GM12891 (cell line): Measurements from ENCODE around the gene NAA10.

Experiments
- DNase-seq: peaks from one replicate; pipeline ENCODE4 v3.0.0; 2011; ENCODE audit warnings: low spot score; ENCODE audit not compliant: insufficient read length
- FAIRE-seq: peaks from 2 replicates; lab custom pipeline; 2011; peaks lifted over from hg19 to GRCh38; lab: Jason Lieb, UNC
- PAX5 ChIP-seq: IDR thresholded peaks from 2 replicates; pipeline ENCODE4 v1.6.1; 2011; ENCODE audit warnings: low read length, moderate library complexity, mild to moderate bottlenecking; ENCODE audit not compliant: insufficient read depth, severe bottlenecking
- POLR2A ChIP-seq: IDR thresholded peaks from 2 replicates; pipeline ENCODE4 v1.6.1; 2011; ENCODE audit warnings: low read depth, low read length, control low read depth
- POLR2AphosphoS5 ChIP-seq: IDR thresholded peaks from 2 replicates; pipeline ENCODE4 v1.6.1; 2011; ENCODE audit warnings: low read depth, low read length, control low read depth
- POU2F2 ChIP-seq: IDR thresholded peaks from 2 replicates; pipeline ENCODE4 v1.6.1; 2011; ENCODE audit warnings: low read depth, mild to moderate bottlenecking, control low read depth, low read length, moderate library complexity
- SPI1 ChIP-seq: IDR thresholded peaks from 2 replicates; pipeline ENCODE4 v1.6.1; 2011; ENCODE audit warnings: low read depth, low read length, control low read depth
- TAF1 ChIP-seq: IDR thresholded peaks from 2 replicates; pipeline ENCODE4 v1.6.1; 2011; ENCODE audit warnings: low read depth, low read length, control low read depth

The NAA10 gene

DNA sequence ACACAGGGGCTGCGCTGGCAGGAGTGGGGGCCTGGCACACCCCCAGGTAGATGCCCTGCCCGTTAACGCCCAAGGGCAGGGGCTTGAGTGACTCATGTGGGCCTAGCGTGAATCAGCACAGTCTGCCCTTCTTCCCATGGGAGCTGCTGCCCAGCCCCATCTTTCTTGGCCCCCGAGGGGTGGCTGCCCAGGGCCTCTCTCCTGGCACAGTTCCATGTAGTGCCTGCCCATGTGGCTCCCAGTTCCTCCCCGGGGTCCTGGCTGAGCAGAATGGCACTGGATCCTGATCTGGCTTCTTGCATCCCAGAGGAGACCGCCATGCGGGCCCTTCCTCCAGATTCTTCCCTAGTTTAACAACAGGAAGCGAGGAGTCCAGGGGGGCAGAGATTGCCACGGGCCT lies 32.5 kb downstream of the NAA10 start:
- no peak for FAIRE-seq
- no peak for DNase-seq

DNA sequence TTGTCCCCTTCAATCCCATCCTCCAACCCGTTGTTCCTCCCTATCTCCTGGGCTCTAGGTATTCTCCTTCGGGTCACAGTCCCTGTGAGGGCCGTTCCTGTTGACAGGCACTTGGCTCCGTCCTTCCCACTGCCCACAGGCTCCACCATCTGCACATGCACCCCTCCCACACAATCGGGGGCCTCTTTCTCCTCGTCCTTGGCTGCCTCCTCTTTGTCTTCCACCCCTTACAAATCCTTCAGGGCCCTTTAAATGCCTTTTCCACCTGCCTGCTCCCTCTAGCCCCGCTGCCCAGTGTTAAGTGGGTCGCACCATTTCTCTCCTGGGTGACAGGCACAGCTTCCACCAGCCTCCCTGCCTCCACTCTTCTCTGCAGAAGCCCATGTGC lies 33.1 kb downstream of the NAA10 start:
- no peak for TF ChIP-seq PAX5
- no peak for TF ChIP-seq POLR2A
- no peak for TF ChIP-seq POLR2AphosphoS5
- no peak for TF ChIP-seq TAF1
- no peak for TF ChIP-seq POU2F2
- no peak for TF ChIP-seq SPI1
- DNase-seq (no peak), FAIRE-seq (no peak)

More for the DNA sequence above, 32.5 kb downstream of the NAA10 start:
- TF ChIP-seq POLR2AphosphoS5 (no peak), POLR2A (no peak), PAX5 (no peak), TAF1 (no peak), SPI1 (no peak), POU2F2 (no peak)

DNA sequence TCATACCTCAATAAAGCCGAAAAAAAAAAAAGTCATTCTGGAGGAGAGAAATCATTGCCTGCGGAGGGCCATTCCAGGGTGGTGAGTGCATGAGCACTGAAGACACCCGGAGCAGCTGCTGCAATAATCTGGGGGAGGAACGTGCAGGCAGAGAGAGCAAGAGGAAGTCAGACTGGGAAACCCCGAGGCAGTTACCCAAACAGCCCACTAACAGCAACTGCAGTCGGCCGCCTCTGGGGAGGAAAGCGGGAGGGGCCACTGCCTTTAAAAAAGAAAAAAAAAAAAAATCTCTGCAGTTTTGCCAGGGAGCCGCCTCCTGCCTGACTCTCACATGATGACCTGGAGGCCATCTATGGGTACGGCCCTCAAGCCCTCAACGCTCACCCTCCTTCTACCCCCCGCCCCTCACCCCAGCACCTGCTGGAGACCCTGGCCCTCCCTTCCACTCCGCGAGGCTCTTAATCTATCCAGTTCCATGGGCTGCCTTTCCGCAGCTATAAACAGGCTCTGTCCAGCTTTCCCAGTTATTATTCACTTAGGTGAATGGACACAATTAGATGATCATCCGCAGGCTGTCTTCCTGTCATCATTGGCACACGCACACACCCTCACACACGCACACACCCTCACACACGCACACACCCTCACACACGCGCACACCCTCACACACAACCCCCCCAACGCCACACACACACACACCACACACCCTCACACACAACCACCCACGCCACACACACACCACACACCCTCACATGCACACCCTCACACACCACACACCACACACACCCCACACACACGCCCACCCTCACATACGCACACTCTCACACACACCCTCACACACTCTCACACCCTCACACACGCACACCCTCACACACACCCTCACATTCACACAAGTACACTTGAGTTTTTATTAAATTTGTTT lies 33.7 kb downstream of the NAA10 start:
- DNase-seq (peak; percentile 68), FAIRE-seq (peak; percentile 96)
- TF ChIP-seq TAF1 (no peak), SPI1 (peak; percentile 69), POLR2AphosphoS5 (no peak)

DNA sequence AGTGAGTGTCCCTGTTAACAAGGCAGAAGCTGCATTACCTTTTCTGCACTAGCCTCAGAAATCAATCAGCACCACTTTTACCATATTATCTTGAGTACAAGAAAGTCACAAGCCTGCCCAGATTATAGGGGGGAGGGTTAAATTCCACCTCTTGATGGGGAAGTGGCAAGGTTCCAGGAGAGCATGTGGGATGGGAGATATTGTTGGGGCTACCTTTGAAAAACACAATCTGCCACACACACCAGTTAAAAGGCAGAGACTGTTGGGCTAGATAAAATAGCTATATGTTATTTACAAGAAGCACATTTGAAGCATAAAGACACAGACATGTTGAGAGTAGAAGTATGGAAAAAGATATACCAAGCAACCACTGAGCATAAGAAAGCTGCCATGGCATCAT lies 36.9 kb downstream of the NAA10 start:
- no peak for TF ChIP-seq SPI1
- TF ChIP-seq TAF1, result no peak
- no peak for TF ChIP-seq POLR2A
- no peak for TF ChIP-seq PAX5
- TF ChIP-seq POLR2AphosphoS5, result no peak
- TF ChIP-seq POU2F2, result no peak
- FAIRE-seq, result no peak
- DNase-seq, result no peak

DNA sequence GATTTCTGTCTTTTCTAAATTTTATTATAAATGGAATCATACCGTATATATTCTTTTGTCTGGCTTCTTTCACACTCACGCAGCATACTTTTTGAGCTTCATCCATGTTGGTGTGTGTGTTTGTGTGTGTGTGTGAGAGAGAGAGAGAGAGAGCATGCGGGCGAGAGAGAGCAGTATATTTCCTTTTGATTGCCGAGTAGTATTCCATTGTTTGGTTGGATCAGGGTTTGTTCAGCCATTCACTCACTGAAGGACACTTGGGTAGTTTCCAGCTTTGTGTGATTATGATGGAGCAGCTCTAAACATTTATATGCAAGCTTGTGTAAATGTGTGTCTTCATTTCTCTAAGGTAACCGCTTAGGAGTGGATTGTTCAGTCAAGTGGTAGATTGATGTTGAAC lies 45.7 kb downstream of the NAA10 start:
- DNase-seq (no peak), FAIRE-seq (no peak)
- TF ChIP-seq SPI1, result no peak
- no peak for TF ChIP-seq PAX5
- no peak for TF ChIP-seq POLR2A

DNA sequence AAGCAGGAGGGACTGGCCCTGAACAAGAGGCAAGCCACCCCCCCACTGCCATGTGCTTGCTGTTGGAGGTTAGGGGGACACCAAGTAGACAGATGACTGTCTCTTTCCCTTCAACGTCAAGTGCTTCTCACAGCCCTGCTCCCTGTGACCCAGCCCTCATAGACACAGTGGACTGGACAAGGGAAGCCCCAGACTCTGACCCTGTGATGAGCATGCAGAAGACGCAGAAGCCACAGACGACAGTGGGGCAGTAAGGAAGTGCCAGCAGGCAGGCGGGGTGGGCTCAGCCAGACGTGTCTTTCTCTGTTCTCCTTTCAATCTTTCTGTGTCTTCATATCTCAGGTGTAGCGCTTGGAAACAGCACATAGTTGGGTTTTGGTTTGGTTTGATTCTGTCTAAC lies 46.5 kb downstream of the NAA10 start:
- FAIRE-seq (peak; percentile 93), DNase-seq (no peak)
- TF ChIP-seq SPI1, result peak; percentile 60
- TF ChIP-seq POLR2AphosphoS5, result no peak

DNA sequence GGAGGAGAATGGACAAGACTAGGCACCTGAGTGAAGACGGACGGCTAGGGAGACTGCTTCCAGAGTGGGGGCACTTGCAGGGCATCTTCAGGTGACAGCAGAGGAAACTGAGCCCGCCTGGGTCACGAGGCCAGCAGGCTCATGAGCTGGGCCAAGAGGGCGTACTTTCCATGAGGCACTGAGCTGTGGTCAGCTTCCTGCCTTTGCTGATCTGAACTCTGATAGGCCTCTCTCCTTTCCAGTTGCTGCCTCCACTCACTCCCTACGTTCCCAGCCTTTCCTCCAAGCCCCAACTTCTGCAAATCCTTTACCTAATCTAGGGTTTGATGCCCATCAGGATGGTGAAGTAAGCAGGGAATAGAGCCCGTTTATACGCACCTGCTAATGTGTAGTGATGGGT lies 47.5 kb downstream of the NAA10 start:
- FAIRE-seq (no peak), DNase-seq (no peak)
- TF ChIP-seq POU2F2 (no peak), POLR2A (no peak), SPI1 (no peak), TAF1 (no peak)

DNA sequence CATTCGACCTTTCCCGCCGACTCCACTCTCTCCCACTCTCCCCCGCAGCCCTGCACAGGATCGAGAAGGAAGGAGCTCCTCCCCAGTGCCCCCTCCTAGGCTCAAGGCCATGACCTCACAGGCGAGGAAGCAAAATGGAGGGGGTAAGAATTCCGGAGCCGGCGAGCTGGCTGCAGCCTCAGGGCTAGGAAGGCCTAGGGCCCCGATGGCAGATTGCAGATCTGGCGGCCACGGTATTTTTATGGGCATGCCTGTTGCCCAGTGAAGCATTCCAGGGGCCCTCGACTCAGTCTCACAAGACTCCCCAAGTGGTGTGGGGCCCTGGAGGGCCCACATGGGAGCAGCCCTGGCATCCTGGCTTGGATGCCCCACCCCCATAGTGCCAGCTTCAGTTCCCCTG lies 47.9 kb downstream of the NAA10 start:
- DNase-seq, result no peak
- no peak for TF ChIP-seq POU2F2
- TF ChIP-seq POLR2AphosphoS5, result no peak
- no peak for TF ChIP-seq TAF1
- TF ChIP-seq PAX5, result no peak
- no peak for TF ChIP-seq SPI1
- no peak for TF ChIP-seq POLR2A
- FAIRE-seq, result no peak

DNA sequence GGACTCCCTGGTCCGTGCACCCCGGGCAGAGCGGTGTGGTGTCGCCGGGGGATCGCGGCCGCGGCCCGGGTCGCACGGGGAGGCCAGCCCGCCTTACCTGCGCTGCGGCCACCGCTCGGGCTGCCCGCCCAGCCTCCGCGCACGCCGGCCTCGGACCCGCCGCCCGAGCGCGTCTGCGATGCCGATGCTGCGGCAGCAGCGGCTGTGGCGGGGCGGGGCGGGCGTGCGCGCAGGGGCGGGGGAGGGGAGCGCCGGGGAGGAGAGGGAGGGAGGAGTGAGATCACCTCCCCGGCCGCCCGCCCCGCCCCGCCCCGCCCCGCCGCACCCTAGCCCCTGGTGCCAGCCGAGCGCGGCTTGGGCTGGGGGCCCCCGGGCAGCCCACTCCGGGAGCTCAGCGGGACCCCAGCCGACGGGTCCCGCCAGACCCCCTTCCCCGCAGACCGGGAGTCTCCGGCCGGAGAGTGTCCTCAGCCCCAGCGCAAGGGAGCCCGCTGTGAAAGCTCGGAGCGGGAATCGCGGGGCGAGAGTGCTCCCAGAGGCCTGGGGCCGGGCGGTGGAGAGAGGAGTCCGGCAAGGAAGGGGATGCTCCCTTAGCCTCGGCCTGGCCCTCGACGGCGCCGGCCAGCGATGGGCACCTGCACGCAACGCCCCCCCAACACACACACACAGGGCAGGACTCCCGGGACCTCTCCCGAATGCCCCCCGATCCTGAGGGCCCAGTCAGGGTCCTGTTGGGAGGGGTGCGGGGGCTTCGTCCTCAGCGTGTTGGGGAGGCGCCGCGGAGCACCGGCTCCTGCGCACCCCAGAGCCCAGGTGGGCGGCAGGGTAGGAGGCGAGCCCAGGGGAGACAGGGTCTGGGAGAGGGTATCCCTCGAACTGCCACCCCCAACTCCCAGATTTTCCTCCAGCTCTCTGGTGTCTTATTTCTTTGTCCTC lies 48.6 kb downstream of the NAA10 start, which contains the start of gene L1CAM:
Gene L1CAM, minus strand, starts transcription at position 206 of the 936 bp plus-strand sequence. CDS start 10,337 bp downstream, outside the sequence.
- FAIRE-seq (no peak), DNase-seq (no peak)
- TF ChIP-seq POLR2AphosphoS5, result no peak
- TF ChIP-seq PAX5, result no peak
- TF ChIP-seq TAF1, result no peak
- TF ChIP-seq SPI1, result no peak
- no peak for TF ChIP-seq POLR2A
- TF ChIP-seq POU2F2, result no peak
